GM23248 (cell line): ENCODE measurements around the gene HIF1A. TPM values are rescaled to one million over a fixed set of nuclear protein-coding genes. Genes with fewer than 3 reads are reported as not detected.

Experiments used
- DNase-seq: peaks from one replicate; pipeline ENCODE4 v3.0.0-alpha.2; 2015
- H2AFZ ChIP-seq: fragments of 200-600 bp; sonication (generic); 2 replicates; pipeline ENCODE4 v1.6.1; 2016; ENCODE audit warnings: antibody characterized with exemption
- H3F3A ChIP-seq: fragments of 200-600 bp; sonication (generic); 2 replicates; pipeline ENCODE4 v1.6.1; 2016; ENCODE audit warnings: mild to moderate bottlenecking, antibody characterized with exemption, mixed run types; ENCODE audit not compliant: insufficient read depth
- H3K27ac ChIP-seq: fragments of 200-600 bp; sonication (generic); 2 replicates; pipeline ENCODE4 v1.5.1; 2016; ENCODE audit warnings: mild to moderate bottlenecking
- H3K27me3 ChIP-seq: fragments of 200-600 bp; sonication (generic); replicated peaks from 2 replicates; pipeline ENCODE4 v1.6.1; 2016; ENCODE audit warnings: mild to moderate bottlenecking; ENCODE audit not compliant: insufficient read depth
- H3K36me3 ChIP-seq: fragments of 200-600 bp; sonication (generic); 2 replicates; pipeline ENCODE4 v1.6.1; 2016; ENCODE audit warnings: low read depth, mild to moderate bottlenecking
- H3K4me1 ChIP-seq: fragments of 200-600 bp; sonication (generic); 2 replicates; pipeline ENCODE4 v1.6.1; 2016; ENCODE audit warnings: mild to moderate bottlenecking; ENCODE audit not compliant: insufficient read depth
- H3K4me2 ChIP-seq: fragments of 200-600 bp; sonication (generic); one replicate; pipeline ENCODE4 v1.6.1; 2016; ENCODE audit warnings: mild to moderate bottlenecking; ENCODE audit not compliant: unreplicated experiment
- H3K4me3 ChIP-seq: fragments of 200-600 bp; sonication (generic); 2 replicates; pipeline ENCODE4 v1.5.1; 2016; ENCODE audit warnings: mild to moderate bottlenecking
- H3K79me2 ChIP-seq: fragments of 200-600 bp; sonication (generic); 2 replicates; pipeline ENCODE4 v1.6.1; 2016; ENCODE audit warnings: mild to moderate bottlenecking; ENCODE audit not compliant: insufficient read depth
- H3K9ac ChIP-seq: fragments of 200-600 bp; sonication (generic); 2 replicates; pipeline ENCODE4 v1.6.1; 2016; ENCODE audit warnings: mild to moderate bottlenecking
- H3K9me2 ChIP-seq: fragments of 200-600 bp; sonication (generic); 2 replicates; pipeline ENCODE4 v1.6.1; 2016; ENCODE audit warnings: mixed run types, mild to moderate bottlenecking, moderate library complexity; ENCODE audit not compliant: insufficient read depth
- H3K9me3 ChIP-seq: fragments of 200-600 bp; sonication (generic); one replicate; pipeline ENCODE4 v1.6.1; 2017; ENCODE audit warnings: low read depth
- H4K20me1 ChIP-seq: fragments of 200-600 bp; sonication (generic); 2 replicates; pipeline ENCODE4 v1.6.0; 2016; ENCODE audit not compliant: insufficient read depth
- EZH2 ChIP-seq: fragments of 200-600 bp; sonication (generic); IDR thresholded peaks from 2 replicates; pipeline ENCODE4 v1.6.1; 2018; ENCODE audit warnings: antibody characterized with exemption, mild to moderate bottlenecking; ENCODE audit not compliant: insufficient read depth, poor library complexity, severe bottlenecking
- EZH2phosphoT487 ChIP-seq: fragments of 200-600 bp; sonication (generic); IDR thresholded peaks from 2 replicates; pipeline ENCODE4 v1.6.1; 2018; ENCODE audit warnings: antibody characterized with exemption, moderate library complexity, mild to moderate bottlenecking, low read depth; ENCODE audit not compliant: insufficient read depth
- WGBS, 2 experiments: methylation state at CpG; one replicate each; pipeline ENCODE4 v1.1.6; 2015 to 2017; ENCODE audit warnings: low lambda C conversion rate in 2 of 2, low coverage in 1 of 2; ENCODE audit errors: missing lambda C conversion rate in 2 of 2; 5-methylcytosine and 5-hydroxymethylcytosine counted together
- in situ Hi-C: fragments of 300-500 bp; cut with MboI; formaldehyde crosslinking; loops from 2 replicates; pipeline ENCODE4 v1.15.0; 2020
- polyA plus RNA-seq: library from polyadenylated mRNA; unstranded; fragments of >200 nt; fragmentation: Nextera tagmentation; extraction: Ambion mirVana; gene quantifications from 2 replicates; pipeline ENCODE4 v1.2.1, GENCODE V29; 2016
- total RNA-seq: library from RNA; depleted of rRNA; stranded (reverse); fragments of >200 nt; shearing (Covaris generic); gene quantifications from 2 replicates; pipeline ENCODE4 v1.2.3, GENCODE V29; 2014

HIF1A gene
- total and polyA plus RNA-seq, 2 experiments from 2014 or later, result 907 to 1,114 TPM

- no peak overlapping the region for H3K4me2 ChIP-seq
- H3K36me3 ChIP-seq, result no peaks in the 10 kb centered on the region
- H3K4me3 ChIP-seq, result no peak overlapping the region
- H3K9ac ChIP-seq, result no peak overlapping the region; the same call in 1 of the 2 replicates
- H3K9me2 ChIP-seq, result no peaks in the 10 kb centered on the region
- H2AFZ ChIP-seq, result peak overlapping the region; percentile 19; the same call in 1 of the 2 replicates
- H3K27me3 ChIP-seq, result no peaks in the 10 kb centered on the region
- H3F3A ChIP-seq, result peaks cover 10% of the 10 kb centered on the region
- peaks cover 48% of the 10 kb centered on the region for H3K79me2 ChIP-seq
- DNase-seq, result no peak
- in situ Hi-C loops, result loop anchor here (10.0 kb wide), 1 partner anchor 126 kb away; no protein-coding TSS in a partner anchor
- no peak overlapping the region for H3K27ac ChIP-seq
- no peaks in the 10 kb centered on the region for H4K20me1 ChIP-seq
- no peaks in the 10 kb centered on the region for H3K9me3 ChIP-seq
- 79 to 90% methylated on average over 2 of the region's 2 CpGs for WGBS, 2 experiments
- TF ChIP-seq EZH2phosphoT487, result no peak
- peaks cover 9% of the 10 kb centered on the region for H3K4me1 ChIP-seq
Measured at GRCh38 chr14:61690982-61691381, 4.3 kb upstream of the HIF1A start.

- TF ChIP-seq EZH2phosphoT487, result no peak
- TF ChIP-seq EZH2, result no peak
- DNase-seq, result peak; percentile 13
- Histone ChIP-seq H3K9ac (peak overlapping the region; percentile 8; the same call in 1 of the 2 replicates), H3K9me2 (no peaks in the 10 kb centered on the region), H3K27me3 (no peaks in the 10 kb centered on the region), H2AFZ (peak overlapping the region; percentile 19; the same call in 1 of the 2 replicates), H3K9me3 (no peaks in the 10 kb centered on the region), H3K4me2 (no peak overlapping the region), H4K20me1 (no peaks in the 10 kb centered on the region), H3K4me3 (no peak overlapping the region), H3K79me2 (peaks cover 53% of the 10 kb centered on the region), H3K36me3 (peaks cover 3% of the 10 kb centered on the region; the same call in 1 of the 2 replicates), H3F3A (peaks cover 14% of the 10 kb centered on the region), H3K4me1 (peaks cover 9% of the 10 kb centered on the region), H3K27ac (no peak overlapping the region)
- in situ Hi-C loops, result loop anchor here (10.0 kb wide), 1 partner anchor 127 kb away; no protein-coding TSS in a partner anchor
Measured at GRCh38 chr14:61691495-61691894, 3.8 kb upstream of the HIF1A start.

- Histone ChIP-seq H3K9me3 (no peaks in the 10 kb centered on the region), H3K9me2 (no peaks in the 10 kb centered on the region), H3K4me3 (peak overlapping the region; percentile 75), H3K36me3 (peaks cover 29% of the 10 kb centered on the region), H4K20me1 (no peaks in the 10 kb centered on the region), H3K4me1 (peaks cover 9% of the 10 kb centered on the region), H3K79me2 (peaks cover 79% of the 10 kb centered on the region), H3K27me3 (no peaks in the 10 kb centered on the region), H2AFZ (no peak overlapping the region; the same call in 1 of the 2 replicates), H3K4me2 (peak overlapping the region; percentile 92), H3K9ac (peak overlapping the region; percentile 90), H3F3A (peaks cover 40% of the 10 kb centered on the region), H3K27ac (peak overlapping the region; percentile 94)
- WGBS, 2 experiments, result 98 to 99% methylated on average over 6 of the region's 6 CpGs
- in situ Hi-C loops, result loop anchor here (10.0 kb wide), 1 partner anchor 129 kb away; no protein-coding TSS in a partner anchor
- TF ChIP-seq EZH2 (no peak), EZH2phosphoT487 (no peak)
- DNase-seq, result no peak
Measured at GRCh38 chr14:61694039-61694438, 1.3 kb upstream of the HIF1A start.

GRCh38 chr14:61695695-61696527 is 598 bp downstream of the HIF1A start:
- Histone ChIP-seq H3K27me3 (no peaks in the 10 kb centered on the region), H4K20me1 (0 out of 2 replicates have a peak, but pooled peaks cover 4% of the 10 kb centered on the region), H3F3A (peaks cover 59% of the 10 kb centered on the region), H3K9me3 (no peaks in the 10 kb centered on the region), H3K79me2 (peaks cover 93% of the 10 kb centered on the region), H3K27ac (peak overlapping the region; percentile 96), H2AFZ (no peak overlapping the region), H3K4me2 (peak overlapping the region; percentile 97), H3K36me3 (peaks cover 39% of the 10 kb centered on the region), H3K4me3 (peak overlapping the region; percentile 99), H3K9me2 (no peaks in the 10 kb centered on the region), H3K9ac (peak overlapping the region; percentile 99), H3K4me1 (peaks cover 9% of the 10 kb centered on the region)
- in situ Hi-C loops, result loop anchor here (10.0 kb wide), 1 partner anchor 131 kb away; no protein-coding TSS in a partner anchor
- TF ChIP-seq EZH2phosphoT487 (no peak), EZH2 (no peak)
- peak; percentile 86 for DNase-seq
- whole genome bisulfite sequencing, 2 experiments, result 1 to 2% methylated on average over 48 to 69 of the region's 70 CpGs
